Cerebellar nuclear complex (tissue), 1 donor: ENCODE measurements around the gene REXO1.

Source experiments
- DNase-seq, 2 experiments: peaks; one replicate each; lab custom pipeline; 2025; lab: John Stamatoyannopoulos, UW

Gene REXO1

DNA sequence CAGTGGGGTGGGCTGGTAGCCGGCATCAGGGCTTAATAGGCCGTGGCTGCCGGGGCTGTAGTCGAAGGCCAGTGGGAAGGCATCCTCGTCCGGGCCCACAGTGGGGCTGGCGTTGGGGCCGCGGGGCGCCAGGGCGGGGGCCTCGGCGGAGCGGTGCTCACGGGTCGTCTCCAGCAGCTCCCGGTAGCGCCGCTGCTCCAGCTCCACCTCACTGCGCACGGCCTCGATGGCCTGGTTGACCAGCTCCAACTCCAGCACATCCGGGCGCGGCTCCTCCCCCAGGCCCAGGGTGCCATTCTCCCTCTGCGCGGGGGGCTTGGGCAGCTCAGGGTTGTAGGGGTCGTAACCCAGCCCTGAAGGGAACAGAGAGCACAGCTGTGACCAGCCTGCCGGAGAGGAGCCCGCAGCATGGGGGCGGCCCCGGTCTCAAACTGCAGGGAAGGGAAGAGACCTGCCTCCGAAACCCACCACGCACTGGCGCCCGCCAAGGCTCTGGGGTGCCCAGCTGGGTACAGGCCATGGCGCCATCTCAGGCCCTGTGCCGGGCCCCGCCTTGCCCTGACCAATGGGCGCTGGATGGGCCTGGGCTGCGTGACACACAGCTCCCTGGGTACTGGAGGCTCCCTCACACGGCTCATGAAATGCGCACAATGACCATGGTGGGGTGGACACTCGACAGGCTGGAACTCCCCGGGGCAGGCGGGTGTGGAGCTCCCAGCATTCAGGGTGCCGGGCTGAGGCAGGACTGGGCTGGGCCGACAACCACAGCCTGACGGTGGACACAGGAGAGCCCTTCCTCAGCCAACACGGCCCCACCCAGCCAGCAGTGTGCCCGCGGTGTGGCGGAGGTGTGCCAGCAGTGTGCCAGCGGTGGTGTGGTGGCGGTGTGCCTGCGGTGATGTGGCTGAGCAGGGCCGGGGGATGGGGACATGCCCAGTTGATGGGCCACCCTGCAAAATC is 19.7 kb downstream of the REXO1 start:
- DNase-seq, result no peak

DNA sequence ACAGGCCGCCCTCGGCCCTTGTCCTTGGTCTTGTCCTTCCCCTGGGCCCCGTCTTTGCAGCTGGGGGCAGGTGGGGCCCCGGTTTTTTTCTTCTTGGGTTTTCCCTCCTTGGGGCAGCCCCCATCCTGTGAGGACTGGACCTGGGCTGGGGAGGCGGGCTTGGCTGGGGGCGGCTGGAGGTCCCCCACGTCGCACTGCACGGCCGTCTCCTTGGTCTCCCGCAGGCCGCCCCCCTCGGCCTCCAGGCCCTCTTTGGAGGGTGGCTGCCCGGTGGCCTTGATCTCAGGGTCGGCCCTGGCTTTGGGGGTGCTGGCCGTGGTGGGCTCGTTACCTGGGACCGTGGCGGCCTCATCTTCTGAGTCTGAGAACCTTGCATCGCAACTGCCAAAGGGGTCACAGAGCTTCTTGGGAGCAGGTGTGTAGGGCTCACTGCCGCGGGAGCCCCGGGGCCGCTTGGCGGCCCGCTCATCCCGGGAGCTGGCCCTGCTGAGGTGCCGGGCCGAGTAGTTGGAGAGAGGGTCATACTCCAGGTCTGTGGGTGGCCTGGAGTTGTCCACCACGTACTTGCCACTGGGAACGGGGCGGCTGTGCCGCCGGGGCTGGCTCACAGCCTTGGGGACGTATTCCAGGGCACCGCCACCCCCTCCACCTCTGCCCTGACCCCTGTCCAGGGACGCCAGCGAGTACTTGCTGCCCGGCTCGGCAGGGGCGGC is 20.6 kb downstream of the REXO1 start:
- no peak for DNase-seq

GRCh38 chr19:1826557-1827521 is 21.4 kb downstream of the REXO1 start:
- DNase-seq, result no peak

- DNase-seq, result peak in 1 of 2 experiments; percentile 22
Observed at GRCh38 chr19:1825909-1826556, 22.2 kb downstream of the REXO1 start.

GRCh38 chr19:1824252-1824622 is 24.0 kb downstream of the REXO1 start:
- DNase-seq, result no peak

- no peak for DNase-seq
Observed at GRCh38 chr19:1823539-1824251, 24.6 kb downstream of the REXO1 start.

- no peak for DNase-seq
Observed at GRCh38 chr19:1823020-1823419, 25.3 kb downstream of the REXO1 start.

DNA sequence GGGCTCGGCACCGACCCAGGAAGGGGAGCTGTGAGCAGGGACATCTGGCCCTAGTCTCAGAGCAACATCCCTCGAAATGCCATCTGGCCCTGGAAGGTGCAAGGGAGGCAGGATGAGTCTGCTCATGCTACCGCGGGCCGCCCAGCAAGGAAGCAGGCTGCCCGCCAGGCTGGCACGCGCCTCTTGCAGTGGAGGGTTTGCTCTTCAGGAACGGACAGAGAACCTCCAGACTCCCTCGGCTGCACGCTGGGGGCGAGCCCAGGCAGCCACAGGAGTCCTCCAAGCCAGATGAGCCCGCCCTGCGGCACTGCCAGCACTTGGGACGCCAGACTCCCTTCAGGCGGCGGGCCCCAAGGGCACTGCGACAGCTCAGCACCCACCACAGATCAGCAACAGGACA is 26.1 kb downstream of the REXO1 start:
- DNase-seq, result peak; percentile 7 to 20

DNA sequence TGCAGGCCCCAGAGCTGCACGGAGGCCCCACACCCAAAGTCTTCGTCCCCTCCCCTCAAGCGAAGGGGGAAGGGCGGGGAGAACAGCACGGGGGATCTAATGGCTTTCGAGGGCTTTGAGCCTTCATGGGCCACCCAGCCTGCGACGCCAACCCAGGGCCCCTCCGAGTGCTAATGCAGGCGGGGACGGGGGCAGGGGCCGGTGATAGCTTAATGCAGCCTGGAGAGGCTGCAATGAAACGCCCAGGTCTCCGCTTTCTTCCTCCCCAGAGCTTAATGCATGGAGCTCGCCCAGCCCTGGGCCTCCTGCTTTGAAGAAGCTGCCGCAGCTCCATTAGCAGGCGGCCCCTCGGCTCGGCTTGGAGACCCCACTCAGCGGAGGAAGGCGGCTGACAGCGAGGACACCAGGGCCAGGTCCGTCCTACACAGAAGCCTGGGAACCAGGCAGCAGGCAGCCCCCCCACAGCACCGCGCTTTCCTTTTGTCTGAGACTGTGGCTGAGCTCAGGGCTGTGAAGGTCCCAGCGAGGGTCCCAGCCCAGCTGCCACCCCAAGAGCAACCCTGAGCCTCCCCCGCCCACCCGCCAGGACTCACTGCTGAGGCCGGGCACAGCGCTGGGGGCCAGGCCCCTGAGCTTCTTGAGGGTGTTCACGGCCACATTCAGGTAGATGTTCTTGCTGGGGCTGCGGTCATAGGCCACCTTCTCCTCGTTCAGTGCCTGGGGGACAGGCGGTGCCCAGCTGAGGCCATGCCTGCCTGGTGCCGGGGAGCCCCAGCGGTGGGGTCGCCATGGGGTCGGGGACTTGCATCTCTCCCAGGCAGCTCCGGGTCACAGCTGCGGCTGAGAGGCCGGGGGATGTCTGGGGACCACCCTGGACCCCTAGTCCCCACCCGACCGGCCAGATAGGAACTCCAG is 28.7 kb downstream of the REXO1 start:
- no peak for DNase-seq

GRCh38 chr19:1818549-1819195 is 29.6 kb downstream of the REXO1 start:
- no peak for DNase-seq

DNA sequence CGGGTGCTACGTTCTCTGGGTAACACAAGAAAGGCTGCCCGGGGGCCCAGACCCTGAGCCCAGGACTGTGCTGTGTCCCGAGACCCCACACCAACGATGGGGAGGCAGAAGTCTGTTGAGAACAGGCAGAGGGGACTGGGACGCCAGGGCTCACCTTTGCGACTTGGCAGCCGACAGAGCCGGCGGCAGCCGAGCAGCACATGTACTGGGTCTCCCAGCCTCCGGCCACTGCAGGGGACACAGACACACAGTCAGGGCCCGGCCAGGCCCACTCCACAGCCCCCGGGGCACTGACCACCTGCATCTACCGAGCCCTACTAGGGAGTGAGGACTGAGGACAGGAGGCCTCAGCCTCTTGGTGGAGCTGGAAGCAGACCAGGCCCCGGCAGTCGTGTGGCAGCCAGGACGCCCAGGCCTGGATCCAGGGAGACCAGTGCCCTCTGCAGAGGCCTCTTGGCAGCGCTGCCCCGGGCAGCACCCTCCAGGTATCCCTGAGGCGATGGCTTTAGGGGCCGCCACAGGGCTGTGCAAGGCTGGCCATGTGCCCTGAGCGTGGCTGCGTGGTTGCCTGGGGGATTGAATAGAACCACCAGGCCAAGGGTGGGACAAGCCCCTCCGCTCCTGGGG is 30.6 kb downstream of the REXO1 start:
- DNase-seq, result no peak

GRCh38 chr19:1816530-1817298 is 31.6 kb downstream of the REXO1 start:
- DNase-seq, result no peak

DNA sequence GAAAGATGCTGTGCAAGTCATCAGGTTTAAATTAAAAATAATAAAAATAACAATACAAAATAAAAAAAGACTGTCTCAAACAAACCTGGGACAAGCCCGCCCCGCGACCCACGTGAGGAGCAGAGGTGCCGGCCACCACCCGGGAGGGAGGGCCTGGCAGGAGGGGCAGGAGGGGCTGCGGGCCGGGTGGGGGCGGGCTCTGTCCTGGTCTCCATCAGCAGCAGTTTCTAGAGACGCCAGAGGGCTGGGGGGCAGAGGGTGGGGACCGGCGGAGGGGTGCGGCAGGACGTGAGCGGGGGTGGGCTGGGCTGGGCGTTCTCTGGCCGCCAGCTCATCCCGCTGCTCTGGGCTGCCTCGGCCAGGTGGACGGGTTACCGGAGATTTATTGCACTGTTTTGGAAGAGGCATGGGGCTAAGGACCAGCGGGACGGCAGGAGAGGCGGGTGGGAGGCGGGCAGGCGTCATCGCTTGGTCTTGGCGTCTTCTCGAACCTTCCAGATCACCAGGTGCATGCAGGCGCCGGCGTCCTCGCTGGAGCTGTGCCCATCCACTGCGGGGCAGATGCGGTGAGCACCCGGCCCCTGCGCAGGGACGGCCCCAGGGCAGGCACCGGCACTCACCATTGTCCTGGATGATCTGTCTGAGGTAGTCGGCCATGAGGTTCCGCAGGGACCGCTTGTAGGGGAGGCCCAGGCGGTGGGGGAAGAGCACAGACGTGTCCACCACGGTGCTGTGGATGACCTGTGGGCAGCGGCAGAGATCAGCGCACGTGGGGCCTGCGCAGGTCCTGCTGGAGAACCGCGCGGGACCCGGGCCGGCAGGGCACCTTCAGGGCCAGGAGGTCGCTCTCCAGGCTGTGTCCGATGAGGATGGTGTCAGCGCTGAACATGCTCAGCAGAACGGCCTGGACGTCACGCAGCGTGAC is 32.4 kb downstream of the REXO1 start:
- no peak for DNase-seq

GRCh38 chr19:1814833-1815604 is 33.3 kb downstream of the REXO1 start:
- no peak for DNase-seq

DNA sequence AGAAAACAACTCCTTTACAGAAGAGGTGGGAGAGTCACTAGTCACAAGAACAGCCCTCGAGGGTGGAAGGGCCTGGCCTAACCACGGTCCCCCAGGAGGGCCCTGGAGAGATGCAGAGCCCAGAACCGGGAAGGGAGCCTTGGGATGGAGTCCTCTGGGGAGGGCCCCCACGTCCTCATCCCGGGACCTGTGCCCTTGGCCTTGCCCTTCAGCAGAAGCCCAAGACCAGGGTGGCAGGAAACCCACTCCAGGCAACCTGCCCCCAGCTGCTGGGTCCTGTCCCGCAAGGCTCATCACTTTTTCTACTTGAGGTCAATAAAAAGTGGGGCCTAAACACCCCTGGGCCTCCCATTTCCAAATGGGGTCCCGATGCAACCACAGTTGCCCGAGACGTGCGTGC is 33.9 kb downstream of the REXO1 start:
- no peak for DNase-seq
